ENCODE results near the gene PRR29. TPM values are rescaled to one million over a fixed set of nuclear protein-coding genes. Genes with fewer than 3 reads are reported as not detected.

Gene PRR29
- total RNA-seq, 1 experiment from 2014 or later, result not detected

DNA sequence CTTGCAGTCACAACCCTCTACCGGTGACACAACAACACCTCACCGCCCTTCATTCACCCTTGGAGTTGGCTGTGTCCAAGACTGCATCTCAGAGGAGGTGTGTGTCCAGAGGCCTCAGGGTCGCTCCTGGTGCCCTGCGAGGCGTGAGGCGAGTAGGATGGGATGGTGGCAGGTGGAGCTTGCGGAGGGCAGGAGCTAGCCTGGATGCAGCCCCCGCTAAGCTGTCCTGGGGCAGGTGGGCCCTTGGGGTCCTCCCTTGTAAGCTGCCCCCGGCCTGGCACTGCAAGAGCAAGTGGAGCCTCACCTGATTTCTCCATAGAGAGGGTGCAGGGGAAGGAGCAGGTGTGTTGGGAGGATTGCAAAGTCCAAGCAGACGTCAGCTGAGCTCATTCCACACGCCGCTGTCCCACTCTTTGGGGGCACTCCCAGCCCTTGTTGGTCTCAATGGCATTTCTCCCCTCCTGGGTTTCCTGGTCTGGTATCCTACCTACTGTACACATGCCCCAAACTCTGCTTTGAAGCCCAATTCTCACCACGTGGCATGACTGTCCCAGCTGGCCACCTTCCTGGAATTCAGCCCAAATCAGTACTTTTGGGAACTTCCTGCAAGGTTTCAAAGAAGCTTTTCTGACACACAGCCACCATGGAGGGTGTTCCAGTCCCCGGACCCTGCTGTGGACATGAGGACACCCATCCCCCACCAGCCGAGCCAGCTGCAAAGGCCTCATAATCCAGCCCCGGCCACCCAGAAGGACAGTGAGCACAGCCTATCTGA is 40.4 kb downstream of the PRR29 start:
- ChIA-PET CTCF (interaction anchor here (1.2 to 1.8 kb wide), 2 partner anchors 9 to 126 kb away, joined by 3 to 7 read pairs; no protein-coding TSS in a partner anchor), POLR2A (interaction anchor here (0.7 to 1.1 kb wide), 4 partner anchors 9 to 324 kb away, joined by 3 read pairs; no protein-coding TSS in a partner anchor)
- Mint-ChIP-seq H3K4me3 (ENCODE audit: unreplicated experiment) (no peak overlapping the region), H3K9me3 (ENCODE audit: unreplicated experiment) (no peaks in the 10 kb centered on the region), H3K36me3 (ENCODE audit: insufficient read depth, unreplicated experiment) (peaks cover 61% of the 10 kb centered on the region), H3K27ac (ENCODE audit: low read depth, unreplicated experiment) (no peak overlapping the region), H3K4me1 (ENCODE audit: insufficient read depth, unreplicated experiment) (no peaks in the 10 kb centered on the region), H3K27me3 (ENCODE audit: insufficient read depth, unreplicated experiment) (no peaks in the 10 kb centered on the region)
- intact Hi-C loops (cut with micrococcal nuclease), result no loop called here
- TF ChIP-seq, protein P1, sequence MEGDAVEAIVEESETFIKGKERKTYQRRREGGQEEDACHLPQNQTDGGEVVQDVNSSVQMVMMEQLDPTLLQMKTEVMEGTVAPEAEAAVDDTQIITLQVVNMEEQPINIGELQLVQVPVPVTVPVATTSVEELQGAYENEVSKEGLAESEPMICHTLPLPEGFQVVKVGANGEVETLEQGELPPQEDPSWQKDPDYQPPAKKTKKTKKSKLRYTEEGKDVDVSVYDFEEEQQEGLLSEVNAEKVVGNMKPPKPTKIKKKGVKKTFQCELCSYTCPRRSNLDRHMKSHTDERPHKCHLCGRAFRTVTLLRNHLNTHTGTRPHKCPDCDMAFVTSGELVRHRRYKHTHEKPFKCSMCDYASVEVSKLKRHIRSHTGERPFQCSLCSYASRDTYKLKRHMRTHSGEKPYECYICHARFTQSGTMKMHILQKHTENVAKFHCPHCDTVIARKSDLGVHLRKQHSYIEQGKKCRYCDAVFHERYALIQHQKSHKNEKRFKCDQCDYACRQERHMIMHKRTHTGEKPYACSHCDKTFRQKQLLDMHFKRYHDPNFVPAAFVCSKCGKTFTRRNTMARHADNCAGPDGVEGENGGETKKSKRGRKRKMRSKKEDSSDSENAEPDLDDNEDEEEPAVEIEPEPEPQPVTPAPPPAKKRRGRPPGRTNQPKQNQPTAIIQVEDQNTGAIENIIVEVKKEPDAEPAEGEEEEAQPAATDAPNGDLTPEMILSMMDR (IDR thresholded peaks at IDR 0.05; ENCODE audit: unreplicated experiment), result no peak
- no peak for DNase-seq (ENCODE audit: unreplicated experiment)
- BruUV-seq (replicated peaks), result no TSS peak

DNA sequence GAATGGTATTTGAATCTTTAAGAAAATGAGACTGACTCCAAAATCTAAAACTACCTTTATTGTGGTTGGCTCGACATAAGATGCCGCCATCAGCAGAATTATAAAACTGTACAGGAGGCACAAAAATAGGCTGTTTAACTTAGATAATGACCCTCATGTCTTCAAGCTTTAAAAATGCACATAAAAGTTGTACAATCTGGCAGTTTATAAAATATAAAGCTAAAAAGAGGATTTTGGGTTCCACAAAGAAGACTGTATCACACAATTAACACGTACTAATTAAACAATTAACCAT is 40.9 kb downstream of the PRR29 start:
- BruUV-seq (replicated peaks), result no TSS peak
- POLR2A ChIA-PET, result interaction anchor here (1.0 to 1.1 kb wide), 2 partner anchors 14 to 99 kb away, joined by 3 read pairs; no protein-coding TSS in a partner anchor
- Mint-ChIP-seq H3K4me3 (ENCODE audit: unreplicated experiment) (no peak overlapping the region), H3K27ac (ENCODE audit: low read depth, unreplicated experiment) (no peak overlapping the region), H3K4me1 (ENCODE audit: insufficient read depth, unreplicated experiment) (no peaks in the 10 kb centered on the region), H3K36me3 (ENCODE audit: insufficient read depth, unreplicated experiment) (peaks cover 66% of the 10 kb centered on the region), H3K9me3 (ENCODE audit: unreplicated experiment) (no peaks in the 10 kb centered on the region), H3K27me3 (ENCODE audit: insufficient read depth, unreplicated experiment) (no peaks in the 10 kb centered on the region)
- intact Hi-C loops (cut with micrococcal nuclease), result no loop called here
- TF ChIP-seq, protein P1 (IDR thresholded peaks at IDR 0.05; ENCODE audit: unreplicated experiment), result no peak
- no peak for DNase-seq (ENCODE audit: unreplicated experiment)
- CTCF ChIA-PET, result interaction anchor here (0.6 to 1.8 kb wide), 4 partner anchors 9 to 127 kb away, joined by 3 to 7 read pairs (median 4); no protein-coding TSS in a partner anchor

DNA sequence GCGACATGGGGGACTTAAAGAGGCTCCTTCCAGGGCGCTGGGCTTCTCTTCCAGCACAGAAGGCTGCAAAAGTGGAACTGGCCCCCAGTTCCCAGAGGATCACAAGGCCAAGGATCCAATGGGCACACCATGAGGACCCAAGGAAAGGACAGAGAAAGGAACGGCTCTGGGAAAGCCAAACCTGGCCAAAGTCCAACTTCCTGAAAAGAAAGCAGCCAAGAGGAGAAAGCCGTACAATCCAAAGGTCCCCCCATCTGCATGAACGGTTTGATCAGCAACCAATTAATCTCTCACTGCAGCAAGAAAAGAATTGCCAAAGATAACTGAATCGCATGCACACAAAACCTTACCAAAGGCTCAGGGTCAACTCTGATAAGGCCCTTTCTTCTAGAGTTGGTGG is 42.1 kb downstream of the PRR29 start:
- ChIA-PET POLR2A (no interaction called here), CTCF (no interaction called here)
- TF ChIP-seq, protein P1 (IDR thresholded peaks at IDR 0.05; ENCODE audit: unreplicated experiment), result no peak
- DNase-seq (ENCODE audit: unreplicated experiment), result no peak
- no TSS peak for BruUV-seq (replicated peaks)
- no peak overlapping the region for H3K4me3 Mint-ChIP-seq (ENCODE audit: unreplicated experiment)
- H3K4me1 Mint-ChIP-seq (ENCODE audit: insufficient read depth, unreplicated experiment), result no peaks in the 10 kb centered on the region
- no peaks in the 10 kb centered on the region for H3K9me3 Mint-ChIP-seq (ENCODE audit: unreplicated experiment)
- H3K27me3 Mint-ChIP-seq (ENCODE audit: insufficient read depth, unreplicated experiment), result no peaks in the 10 kb centered on the region
- intact Hi-C loops (cut with micrococcal nuclease), result no loop called here
- H3K36me3 Mint-ChIP-seq (ENCODE audit: insufficient read depth, unreplicated experiment), result peaks cover 75% of the 10 kb centered on the region
- H3K27ac Mint-ChIP-seq (ENCODE audit: low read depth, unreplicated experiment), result no peak overlapping the region

DNA sequence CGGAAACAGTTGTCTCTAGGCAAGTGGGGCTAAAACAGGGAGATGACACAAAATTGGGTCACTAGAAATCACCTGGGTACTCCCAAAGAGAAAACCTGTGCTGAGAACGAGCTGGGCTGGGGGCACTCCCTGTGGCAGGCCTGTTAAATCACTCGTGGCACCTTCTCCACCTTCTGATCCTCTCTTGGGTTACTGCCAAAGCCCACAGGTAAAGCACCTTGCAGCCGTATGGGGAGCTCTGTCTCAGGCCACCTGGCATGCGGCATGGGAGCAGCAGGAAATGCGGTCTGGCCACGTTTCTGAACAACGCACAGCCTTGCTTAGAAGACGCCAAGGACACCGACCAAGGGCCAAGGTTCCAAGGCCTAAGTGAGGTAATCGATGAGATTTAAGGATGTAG is 43.8 kb downstream of the PRR29 start:
- TF ChIP-seq, protein P1 (IDR thresholded peaks at IDR 0.05; ENCODE audit: unreplicated experiment), result no peak
- CTCF ChIA-PET, result interaction anchor here (0.6 to 2.5 kb wide), 9 partner anchors 13 to 486 kb away, joined by 3 to 15 read pairs (median 3); no protein-coding TSS in a partner anchor
- BruUV-seq (replicated peaks), result no TSS peak
- no peaks in the 10 kb centered on the region for H3K27me3 Mint-ChIP-seq (ENCODE audit: insufficient read depth, unreplicated experiment)
- H3K4me3 Mint-ChIP-seq (ENCODE audit: unreplicated experiment), result no peak overlapping the region
- no peak overlapping the region for H3K27ac Mint-ChIP-seq (ENCODE audit: low read depth, unreplicated experiment)
- intact Hi-C loops (cut with micrococcal nuclease), result no loop called here
- H3K4me1 Mint-ChIP-seq (ENCODE audit: insufficient read depth, unreplicated experiment), result no peaks in the 10 kb centered on the region
- POLR2A ChIA-PET, result interaction anchor here (1.0 kb wide), 1 partner anchor 73 kb away, joined by 3 read pairs; no protein-coding TSS in a partner anchor
- H3K36me3 Mint-ChIP-seq (ENCODE audit: insufficient read depth, unreplicated experiment), result peaks cover 80% of the 10 kb centered on the region
- no peak for DNase-seq (ENCODE audit: unreplicated experiment)
- no peaks in the 10 kb centered on the region for H3K9me3 Mint-ChIP-seq (ENCODE audit: unreplicated experiment)
